ENCODE results near the gene CCDC158.
"Not testable (repeated sequence)": the region's sequence is repeated elsewhere in the genome, so short reads cannot be mapped to it uniquely, and the experiment has no call there.

CCDC158 gene

DNA sequence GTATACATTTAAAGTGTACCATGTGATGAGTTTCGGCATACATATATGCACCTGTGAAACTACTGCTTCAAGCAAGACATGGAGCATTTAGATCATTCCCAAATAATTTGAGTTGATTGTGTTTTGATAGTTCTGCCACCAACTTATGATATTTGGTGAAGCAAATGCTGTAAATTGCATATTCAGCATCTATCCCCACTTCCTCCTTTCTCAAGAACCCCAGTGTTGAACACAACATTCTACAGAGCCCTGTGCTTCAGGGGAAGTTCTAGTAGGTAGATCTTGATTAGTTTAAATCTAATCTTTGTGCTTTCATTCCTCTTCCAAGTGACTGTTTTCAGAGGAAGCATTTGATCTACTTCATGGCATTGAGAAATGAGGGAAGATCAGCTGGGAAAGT is 8.7 kb upstream of the CCDC158 start:
- DNase-seq = no peak

DNA sequence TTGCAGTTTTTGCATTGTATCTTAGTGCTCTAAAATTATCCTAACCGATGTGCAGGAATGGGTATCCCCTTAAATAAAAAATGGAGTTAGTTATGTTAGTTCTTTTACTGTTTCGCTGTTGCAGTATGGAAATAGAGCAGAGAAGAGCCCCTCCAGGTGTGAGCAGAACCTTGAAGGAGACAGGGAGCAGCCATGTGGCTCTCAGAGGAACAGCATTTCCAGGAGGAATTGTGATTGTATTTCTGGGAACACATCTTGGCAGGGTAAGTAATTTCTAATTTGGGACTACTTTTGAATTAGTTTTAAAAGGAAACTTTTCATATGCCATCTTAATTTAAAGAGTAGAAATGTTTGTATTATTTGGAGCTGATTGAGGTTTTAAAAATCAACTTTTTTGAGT is 5.3 kb upstream of the CCDC158 start:
- DNase-seq = peak; percentile 23

DNA sequence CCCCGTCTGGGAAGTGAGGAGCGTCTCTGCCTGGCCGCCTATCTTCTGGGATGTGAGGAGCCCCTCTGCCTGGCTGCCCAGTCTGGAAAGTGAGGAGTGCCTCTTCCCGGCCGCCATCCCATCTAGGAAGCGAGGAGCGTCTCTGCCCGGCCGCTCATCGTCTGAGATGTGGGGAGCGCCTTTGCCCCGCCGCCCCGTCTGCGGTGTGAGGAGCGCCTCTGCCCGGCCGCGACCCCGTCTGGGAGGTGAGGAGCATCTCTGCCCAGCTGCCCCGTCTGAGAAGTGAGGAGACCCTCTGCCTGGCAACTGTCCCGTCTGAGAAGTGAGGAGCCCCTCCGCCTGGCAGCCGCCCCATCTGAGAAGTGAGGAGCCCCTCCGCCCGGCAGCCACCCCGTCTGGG is 2.2 kb upstream of the CCDC158 start:
- not testable (repeated sequence) for DNase-seq

DNA sequence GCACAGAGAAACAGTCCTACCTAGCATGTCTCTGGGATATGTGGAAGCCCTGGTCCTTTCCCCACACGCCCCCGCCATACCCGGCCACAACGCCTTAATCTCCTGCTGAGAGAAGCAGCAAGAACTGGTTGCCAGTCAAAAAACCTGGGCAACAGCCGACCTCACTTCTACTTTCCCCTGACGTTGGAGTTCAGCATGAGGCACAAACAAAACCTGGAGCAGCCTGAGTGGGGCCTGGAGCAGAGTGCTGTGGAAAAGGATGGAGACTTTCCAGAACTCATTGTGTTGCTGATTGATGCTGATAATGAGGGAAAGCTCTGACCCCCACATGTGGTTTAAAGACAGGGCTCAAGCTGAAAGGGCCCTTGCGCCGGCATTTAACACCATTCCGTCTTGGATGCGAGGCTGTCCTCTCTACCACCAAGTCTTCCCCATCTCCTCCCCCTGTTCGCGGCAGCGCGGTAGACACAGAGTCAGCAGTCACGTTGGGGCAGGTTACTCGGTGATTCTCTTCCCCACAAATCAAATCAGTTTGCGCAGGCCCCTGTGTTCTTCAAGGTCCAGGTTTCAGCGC is 666 bp downstream of the CCDC158 start:
- no peak for DNase-seq

DNA sequence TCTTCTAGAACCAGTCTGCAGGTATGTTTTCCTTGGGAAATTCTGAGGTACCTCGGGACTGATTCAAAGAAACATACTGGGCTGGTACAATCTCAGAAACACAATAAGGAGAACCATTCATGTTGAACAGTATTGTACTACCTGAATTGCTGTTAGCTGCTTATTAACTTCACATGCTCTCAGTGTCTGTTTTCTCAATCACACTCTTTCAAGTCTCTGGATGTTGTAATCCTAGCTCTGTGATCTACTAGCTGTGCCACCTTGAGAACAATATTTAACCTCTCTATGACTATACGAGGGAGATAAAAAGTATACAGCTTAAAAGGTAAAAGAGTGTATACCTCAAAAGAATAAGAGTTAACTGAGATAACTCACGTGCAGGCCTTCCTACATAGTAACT is 10.3 kb downstream of the CCDC158 start:
- DNase-seq = peak; percentile 34

DNA sequence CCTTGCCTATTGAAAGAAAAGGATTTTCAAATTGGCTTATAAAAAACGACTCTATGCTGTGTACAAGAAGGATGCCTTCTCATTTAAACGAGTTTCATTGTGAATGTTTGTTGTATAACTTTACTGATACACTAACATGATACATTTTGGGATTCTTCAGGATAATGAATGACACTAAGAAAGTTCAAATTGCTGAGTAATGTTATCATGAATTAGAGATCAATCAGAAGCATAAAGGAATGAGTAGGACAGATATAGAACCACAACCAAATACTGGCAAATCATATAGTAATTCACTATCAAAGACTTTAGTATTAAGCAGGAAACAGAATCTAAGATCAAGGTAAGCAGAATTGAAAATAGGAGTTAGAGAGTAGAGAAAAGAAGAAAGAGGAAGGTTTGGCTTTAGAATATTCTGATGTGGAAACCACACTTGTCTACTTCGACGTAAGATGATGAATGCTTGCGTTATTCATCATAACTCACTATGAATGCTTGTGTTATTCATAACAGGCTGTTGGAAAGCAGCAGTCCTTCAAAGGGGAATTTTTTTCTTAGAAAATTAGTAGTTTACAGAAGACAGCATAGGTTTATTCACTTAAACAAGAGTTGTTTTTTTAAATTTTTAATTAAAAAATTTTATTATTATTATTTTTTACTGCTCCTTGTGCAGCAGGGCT is 13.4 kb downstream of the CCDC158 start:
- no peak for DNase-seq

DNA sequence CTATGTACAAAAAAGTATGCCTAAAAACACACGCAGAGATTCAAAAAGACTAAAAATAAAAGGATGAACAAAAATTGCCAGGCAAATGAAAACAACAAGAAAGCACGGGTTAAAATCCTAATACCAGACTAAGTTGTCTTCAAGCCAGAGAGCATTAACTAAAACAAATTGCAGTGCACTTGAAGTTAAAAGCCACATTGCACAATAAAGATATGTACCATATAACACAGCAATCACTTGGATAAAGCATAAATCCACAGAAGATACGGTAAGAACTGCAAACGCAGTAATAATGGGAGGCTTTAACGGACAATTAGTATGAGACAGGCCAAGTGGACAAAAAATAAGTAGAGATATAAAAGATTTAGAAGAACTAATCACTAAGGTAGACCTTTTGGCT is 14.9 kb downstream of the CCDC158 start:
- no peak for DNase-seq

DNA sequence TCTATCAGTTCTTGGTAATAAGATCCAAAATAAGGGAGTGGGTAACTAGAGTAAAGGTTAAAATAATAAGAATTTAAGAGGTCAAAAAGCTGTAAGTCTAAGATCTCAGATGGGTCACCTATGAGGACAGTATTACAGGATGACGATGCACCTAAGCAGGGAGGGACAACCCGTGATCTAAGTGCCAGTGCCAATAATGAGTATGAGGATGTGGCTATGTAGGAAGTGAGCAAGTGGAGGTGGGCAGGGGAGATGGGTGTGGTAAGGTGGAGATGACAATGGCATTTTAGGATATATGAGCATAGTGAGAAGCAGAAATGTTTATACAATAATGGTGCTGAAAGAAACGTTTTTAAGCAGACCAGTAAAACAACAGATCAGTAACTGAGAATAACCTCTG is 19.3 kb downstream of the CCDC158 start:
- no peak for DNase-seq

DNA sequence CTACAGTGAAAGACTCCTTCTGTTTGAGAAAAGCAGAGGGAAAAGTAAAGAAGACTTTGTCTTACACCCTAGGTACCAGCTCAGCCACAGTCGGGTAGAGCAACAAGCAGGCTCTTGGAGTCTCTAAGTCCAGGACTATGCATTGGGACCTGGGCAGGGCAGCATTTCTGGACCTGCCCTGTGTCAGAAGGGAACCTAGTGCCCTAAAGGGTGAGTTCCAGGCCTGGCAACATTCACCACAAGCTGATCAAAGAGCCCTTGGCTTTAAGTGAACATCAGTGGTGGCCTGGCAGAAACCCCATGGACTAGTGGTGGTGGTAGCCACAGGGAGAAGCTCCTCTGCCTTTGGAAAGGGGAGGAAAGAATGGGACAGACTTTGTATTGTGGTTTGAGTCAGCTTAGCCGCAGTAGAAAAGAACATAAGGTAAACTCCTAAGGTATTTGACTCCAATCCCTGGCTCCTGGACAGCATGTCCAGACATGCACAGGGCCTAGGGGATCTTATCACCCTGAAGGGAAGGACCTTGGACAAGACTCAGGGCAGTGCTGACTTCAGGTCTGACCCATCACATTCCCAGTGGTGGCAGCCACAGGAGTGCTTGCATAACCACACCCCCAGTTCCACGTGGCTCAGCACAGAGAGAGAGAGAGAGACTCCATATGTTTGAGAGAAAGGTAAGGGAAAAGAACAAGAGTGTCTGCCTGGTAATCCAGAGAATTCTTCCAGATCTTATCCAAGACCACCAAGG is 32.6 kb downstream of the CCDC158 start:
- no peak for DNase-seq

DNA sequence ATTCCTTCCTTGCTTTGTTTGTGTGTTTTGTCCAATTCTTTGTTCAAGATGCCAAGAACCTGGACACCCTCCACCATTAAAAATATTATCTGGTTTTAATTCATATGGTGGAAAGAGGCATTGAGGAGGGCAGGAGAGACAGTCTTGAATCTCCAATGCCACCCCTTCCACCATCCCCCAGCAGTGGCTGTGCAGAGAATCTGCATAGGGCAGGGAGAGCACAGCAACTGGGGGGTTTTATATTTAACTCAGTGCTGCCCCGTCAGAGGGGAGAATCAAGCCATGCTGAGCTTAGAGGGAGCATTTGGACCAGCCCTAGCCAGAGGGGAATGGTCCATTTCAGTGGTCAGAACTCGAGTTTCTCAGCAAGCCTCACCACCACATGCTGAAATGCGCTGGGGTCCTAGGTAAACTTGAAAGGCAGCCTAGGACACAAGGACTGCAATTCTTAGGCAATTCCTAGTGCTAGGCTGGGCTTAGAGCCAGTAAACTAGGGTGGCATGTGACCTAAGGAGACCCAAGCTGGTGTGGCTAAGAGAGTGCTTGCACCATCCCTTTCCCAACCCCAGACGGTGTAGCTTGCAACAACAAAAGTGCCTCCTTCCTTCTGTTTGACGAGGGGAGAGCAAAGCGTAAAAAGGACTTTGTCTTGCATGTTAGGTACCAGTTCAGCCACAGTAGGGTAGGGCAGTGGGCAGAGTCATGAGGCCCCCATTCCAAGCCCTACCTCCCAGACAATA is 34.2 kb downstream of the CCDC158 start:
- DNase-seq = no peak

DNA sequence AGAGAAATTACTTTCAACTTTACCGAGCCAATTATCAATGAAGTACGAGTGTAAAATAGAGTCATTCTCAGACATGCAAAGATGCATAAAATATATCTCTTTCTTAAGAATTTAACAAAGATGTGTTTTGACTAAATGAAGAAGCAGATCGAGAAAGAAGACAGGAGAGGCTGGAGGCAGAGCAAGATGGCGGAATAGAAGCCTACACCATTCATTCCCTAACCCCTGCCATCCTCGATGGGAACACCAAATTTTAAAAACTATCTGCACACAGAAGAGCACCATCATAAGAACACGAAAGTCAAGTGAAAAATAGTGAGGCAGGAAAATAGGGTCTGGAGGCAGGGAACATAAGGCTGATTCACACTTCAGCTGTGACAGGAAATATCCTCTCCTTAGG is 35.0 kb downstream of the CCDC158 start:
- DNase-seq = no peak

DNA sequence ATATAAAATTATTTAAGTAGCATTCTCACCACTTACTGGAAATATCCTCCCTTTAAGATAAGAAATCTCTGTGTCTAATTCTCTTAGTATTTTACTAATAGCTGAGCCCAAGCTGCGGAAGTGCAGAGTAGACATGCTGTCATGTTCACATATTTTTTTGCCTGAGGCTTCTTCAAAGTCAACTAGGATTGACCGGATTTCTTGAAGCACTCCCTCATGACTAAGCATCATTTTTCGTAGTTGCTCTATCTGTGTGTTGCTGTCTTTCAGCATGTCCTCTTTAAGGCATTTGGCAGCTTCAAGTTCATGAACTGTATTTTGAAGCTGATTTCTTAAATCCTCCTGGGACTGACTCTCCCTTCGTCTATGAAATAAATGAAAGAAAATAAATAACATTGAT is 36.9 kb downstream of the CCDC158 start:
- DNase-seq = no peak

DNA sequence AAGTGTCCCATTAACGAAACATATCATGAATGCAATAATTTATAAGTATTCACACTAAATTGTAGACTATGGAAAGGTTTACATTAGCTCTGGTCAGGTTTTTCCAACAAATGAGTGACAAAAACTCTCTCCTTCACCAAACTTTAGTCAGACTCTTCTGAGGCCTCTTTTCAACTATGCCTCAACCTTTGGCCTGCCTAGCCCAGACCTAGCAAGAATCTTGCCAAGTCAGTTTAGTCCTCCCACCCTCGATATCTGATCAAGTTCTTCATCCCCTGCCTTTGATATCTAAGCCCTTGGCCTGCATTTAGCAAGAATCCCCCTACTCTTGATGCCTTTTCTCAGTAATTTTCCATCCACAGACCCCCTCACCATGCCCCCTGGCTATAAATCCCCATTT is 37.9 kb downstream of the CCDC158 start:
- no peak for DNase-seq

DNA sequence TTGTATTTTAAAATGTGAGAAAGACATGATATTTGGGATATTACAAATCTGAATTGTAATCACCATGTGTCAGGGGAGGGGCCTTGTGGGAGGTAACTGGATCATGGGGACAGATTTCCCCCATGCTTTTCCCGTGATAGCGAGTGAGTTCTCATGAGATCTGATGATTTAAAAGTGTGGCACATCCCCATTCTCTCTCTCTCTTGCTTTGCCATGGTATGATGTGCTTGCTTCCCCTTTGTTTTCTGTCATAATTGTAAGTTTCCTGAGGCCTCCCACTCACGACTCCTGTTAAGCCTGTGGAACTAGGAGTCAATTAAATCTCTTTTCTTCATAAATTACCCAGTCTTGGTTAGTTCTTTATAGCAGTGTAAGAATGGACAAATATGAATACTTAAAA is 39.0 kb downstream of the CCDC158 start:
- DNase-seq = no peak

DNA sequence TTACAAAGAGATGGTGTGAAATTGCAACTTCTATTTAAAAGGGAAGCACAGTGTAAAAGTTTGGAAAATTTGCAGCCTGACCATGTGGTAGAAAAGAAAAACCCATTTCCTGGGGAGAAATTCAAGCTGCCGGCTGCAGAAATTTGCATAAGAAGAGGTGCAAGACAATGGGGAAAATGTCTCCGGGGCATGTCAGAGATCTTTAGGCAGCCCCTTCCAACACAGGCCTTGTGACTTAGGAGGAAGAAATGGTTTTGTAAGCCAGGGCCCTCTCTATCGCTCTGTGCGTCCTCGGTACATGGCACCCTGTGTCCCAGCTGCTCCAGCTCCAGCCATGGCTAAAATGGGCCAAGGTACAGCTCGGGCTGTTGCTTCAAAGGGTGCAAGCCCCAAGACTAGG is 40.4 kb downstream of the CCDC158 start:
- no peak for DNase-seq

DNA sequence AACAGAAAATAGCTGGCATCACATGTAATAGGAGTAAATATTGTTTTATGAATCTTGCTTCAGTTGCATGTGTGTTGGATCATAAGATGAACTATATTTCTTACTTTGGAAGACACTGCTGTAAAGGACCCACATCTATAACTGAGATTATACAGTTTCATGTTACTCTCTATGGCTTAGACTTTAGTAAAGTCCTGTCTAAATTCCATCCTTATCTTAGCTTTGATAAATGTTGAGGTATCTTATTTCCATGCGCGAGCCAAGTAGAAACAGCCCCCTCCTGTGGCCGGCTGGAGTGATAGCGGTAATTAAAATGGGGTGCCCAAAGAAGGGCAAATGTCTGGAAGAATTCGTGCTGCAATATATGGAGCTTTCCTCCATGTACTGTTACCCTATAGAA is 43.0 kb downstream of the CCDC158 start:
- DNase-seq = no peak

DNA sequence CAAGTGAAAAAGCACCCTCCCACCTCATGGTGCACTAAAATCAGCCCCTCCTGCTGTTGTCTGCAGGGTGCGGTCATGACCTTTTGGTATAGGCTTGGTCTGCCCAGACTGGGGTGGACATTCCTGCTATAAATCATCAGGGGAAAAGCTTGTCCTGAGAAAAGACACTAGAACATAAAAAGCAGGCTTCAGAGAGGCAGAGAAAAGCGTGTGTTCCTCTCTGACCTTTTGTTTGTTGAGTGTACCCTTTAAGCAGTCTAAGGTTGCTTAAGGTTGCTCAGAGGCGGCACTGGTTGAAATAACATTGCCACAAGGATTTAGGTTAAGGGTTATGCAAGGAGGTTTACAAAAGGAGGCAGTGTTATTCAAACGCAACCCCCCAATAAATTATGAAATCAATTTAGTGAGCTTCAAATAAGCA is 43.5 kb downstream of the CCDC158 start:
- no peak for DNase-seq

DNA sequence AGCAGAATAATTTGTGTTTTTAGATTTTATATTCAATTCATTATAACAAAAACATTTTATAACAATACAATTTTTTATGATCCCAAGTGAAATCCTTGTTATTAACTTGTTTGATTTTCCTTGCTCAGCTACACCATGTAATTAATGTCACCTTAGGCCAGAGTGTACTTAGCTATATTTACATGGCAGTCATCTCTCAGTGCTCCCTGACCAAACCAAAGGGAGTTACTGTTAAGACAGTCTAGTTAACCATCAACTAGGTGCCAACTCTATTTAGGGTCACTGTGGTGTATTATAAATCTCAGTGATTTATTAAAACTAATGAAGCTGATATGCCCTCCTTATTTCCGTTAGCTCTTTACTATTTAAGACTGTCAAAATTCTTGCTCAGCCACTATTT is 44.4 kb downstream of the CCDC158 start:
- DNase-seq = no peak

DNA sequence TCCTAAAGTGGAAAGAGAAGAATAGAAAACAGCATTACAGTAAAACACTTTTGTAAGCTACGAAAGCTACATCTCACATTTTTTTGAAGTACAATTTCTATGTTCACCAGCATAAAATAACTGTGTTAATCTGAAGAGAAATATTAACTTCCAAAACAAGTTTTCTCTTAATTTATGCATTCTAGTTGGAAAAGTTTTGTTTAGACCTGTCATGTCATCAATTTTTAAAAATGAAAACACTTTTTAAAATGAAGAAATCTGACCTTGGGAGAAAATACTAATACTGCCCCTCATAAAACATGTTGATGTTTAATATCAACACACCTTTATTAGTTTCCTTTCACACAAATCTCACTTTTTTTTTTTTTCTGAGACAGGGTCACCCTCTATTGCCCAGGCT is 45.2 kb downstream of the CCDC158 start:
- DNase-seq = no peak

DNA sequence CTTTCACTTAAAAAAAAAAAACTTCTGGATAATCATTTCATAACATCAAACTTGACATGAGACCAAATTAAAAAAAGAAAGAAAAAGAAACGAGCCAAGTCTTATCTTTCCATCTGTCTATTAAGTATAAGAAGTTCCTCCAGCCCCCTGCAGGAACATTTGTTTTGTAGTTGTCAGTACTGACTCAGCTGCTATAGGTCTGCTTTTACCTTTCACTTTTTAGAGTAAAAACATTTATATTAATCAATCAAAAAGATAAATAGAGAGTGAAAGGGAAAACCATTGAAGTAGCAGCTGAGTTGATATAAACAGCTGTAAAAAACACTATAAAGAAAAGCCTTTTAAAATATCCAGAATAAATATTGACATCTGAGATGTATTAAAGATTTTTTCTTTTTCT is 46.1 kb downstream of the CCDC158 start:
- no peak for DNase-seq

DNA sequence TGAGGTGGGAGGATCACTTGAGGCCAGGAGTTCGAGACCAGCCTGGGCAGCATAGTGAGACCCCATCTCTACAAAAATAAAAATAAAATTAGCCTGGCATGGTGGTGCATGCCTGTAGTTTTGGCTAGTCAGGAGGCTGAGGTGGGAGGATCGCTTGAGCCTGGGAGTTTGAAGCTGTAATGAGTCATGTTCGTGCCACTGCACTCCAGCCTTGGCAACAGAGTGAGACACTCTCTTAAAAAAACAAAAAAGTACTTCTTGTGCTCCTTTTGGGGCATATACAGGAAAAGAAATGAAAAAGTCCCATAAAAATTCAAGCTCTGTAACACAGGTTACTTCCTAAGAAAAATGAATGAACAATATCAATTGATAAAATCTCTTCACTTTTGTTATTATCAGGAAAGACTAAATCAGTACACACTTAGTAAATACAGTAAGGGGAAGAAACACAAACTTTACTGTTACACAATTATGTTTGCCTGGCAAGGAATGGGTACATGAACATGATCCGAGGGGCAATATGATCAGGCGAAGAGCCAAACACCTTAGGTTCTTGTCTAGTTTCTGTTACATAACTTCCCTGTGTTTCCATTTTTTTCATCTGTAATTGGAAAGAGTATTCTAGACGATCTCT is 46.9 kb downstream of the CCDC158 start:
- DNase-seq = peak; percentile 26

DNA sequence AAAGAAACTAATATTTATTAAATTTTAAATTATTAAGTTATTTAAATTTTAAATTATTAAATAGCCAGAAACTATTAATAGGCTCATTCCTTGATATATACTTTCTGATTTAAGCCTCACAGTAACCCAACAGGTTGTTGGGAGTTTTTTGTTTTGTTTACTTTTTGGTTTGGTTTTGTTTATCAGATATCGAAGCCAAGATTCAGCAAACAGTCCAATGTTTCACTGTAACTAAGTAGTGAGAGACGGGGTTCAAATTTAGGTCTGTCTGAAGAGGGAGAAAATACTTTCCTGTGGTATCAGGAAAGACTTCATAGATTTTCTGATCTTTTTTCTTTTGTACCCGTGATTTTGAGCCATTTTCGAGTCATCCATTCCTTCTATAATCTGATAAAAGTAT is 54.2 kb downstream of the CCDC158 start:
- DNase-seq = no peak

DNA sequence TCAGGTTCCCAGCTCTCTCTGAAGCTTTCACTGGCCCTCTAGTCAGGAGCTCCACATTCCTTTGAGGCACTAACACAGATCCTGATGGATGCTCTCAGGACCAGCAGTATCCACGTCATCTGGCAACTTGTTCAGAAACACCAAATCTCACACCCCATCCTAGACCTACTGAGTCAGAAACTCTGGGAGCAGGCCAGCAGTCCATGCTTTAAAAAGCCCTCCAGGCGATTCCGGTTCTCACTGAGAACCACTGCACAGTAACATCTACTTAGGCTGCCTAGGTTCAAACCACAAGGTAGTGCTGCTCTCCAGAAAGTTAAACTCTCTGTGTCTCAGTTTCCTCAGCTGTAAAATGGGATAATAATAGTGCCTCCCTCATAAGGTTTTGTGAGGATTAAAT is 55.3 kb downstream of the CCDC158 start:
- no peak for DNase-seq

All from kidney glomerular epithelial cell (primary cell).